Stimulated activated CD4-positive, alpha-beta T cell treated with anti-CD3 and anti-CD28 coated beads, Interleukin-4, amount 100 ng/mL, for 4 hours (primary cell): ENCODE results near the gene NCOA3.
A peak's percentile ranks its signal among the peaks of the same experiment; 100 is the strongest.
"Not testable (repeated sequence)": the region's sequence is repeated elsewhere in the genome, so short reads cannot be mapped to it uniquely, and the experiment has no call there.

Source experiments
- DNase-seq, 2 experiments: peaks; one replicate each; pipeline ENCODE4 v3.0.0-alpha.2; 2020

Gene NCOA3

GRCh38 chr20:47541355-47541922 is 39.8 kb downstream of the NCOA3 start:
- DNase-seq, result no peak

- no peak for DNase-seq
Observed at GRCh38 chr20:47543006-47543431, 41.3 kb downstream of the NCOA3 start.

GRCh38 chr20:47544240-47544639 is 42.6 kb downstream of the NCOA3 start:
- DNase-seq, result peak in 1 of 2 experiments; percentile 34

GRCh38 chr20:47544852-47545251 is 43.2 kb downstream of the NCOA3 start:
- DNase-seq, result no peak

GRCh38 chr20:47545499-47545898 is 43.8 kb downstream of the NCOA3 start:
- DNase-seq, result no peak

- DNase-seq, result no peak
Observed at GRCh38 chr20:47546184-47547033, 44.7 kb downstream of the NCOA3 start.

- no peak for DNase-seq
Observed at GRCh38 chr20:47547034-47547387, 45.3 kb downstream of the NCOA3 start.

- DNase-seq, result no peak
Observed at GRCh38 chr20:47549671-47550070, 48.0 kb downstream of the NCOA3 start.

- DNase-seq, result no peak
Observed at GRCh38 chr20:47551222-47551621, 49.5 kb downstream of the NCOA3 start.

GRCh38 chr20:47551841-47552240 is 50.2 kb downstream of the NCOA3 start:
- DNase-seq, result no peak

- no peak for DNase-seq
Observed at GRCh38 chr20:47552996-47553395, 51.3 kb downstream of the NCOA3 start.

- not testable (repeated sequence) for DNase-seq
Observed at GRCh38 chr20:47553594-47554235, 52.0 kb downstream of the NCOA3 start.

GRCh38 chr20:47554283-47554682 is 52.6 kb downstream of the NCOA3 start:
- not testable (repeated sequence) for DNase-seq

GRCh38 chr20:47557218-47557617 is 55.5 kb downstream of the NCOA3 start:
- DNase-seq, result no peak

- no peak for DNase-seq
Observed at GRCh38 chr20:47557791-47558190, 56.1 kb downstream of the NCOA3 start.

GRCh38 chr20:47558295-47559066 is 56.8 kb downstream of the NCOA3 start:
- no peak for DNase-seq

GRCh38 chr20:47559141-47559540 is 57.5 kb downstream of the NCOA3 start:
- DNase-seq, result no peak

GRCh38 chr20:47561180-47561579 is 59.5 kb downstream of the NCOA3 start:
- no peak for DNase-seq

- no peak for DNase-seq
Observed at GRCh38 chr20:47561603-47562583, 60.2 kb downstream of the NCOA3 start.

- no peak for DNase-seq
Observed at GRCh38 chr20:47566269-47566668, 64.6 kb downstream of the NCOA3 start.

- no peak for DNase-seq
Observed at GRCh38 chr20:47568019-47568418, 66.3 kb downstream of the NCOA3 start.

GRCh38 chr20:47568837-47569410 is 67.2 kb downstream of the NCOA3 start:
- DNase-seq, result no peak
